Smooth muscle cell (in vitro differentiated cells): ENCODE data around the gene GLDC. TPM values are rescaled to one million over a fixed set of nuclear protein-coding genes. Genes with fewer than 3 reads are reported as not detected.
"Not testable (repeated sequence)": the region's sequence is repeated elsewhere in the genome, so short reads cannot be mapped to it uniquely, and the experiment has no call there.

ENCODE experiments used
- DNase-seq: peaks from one replicate; lab custom pipeline; 2025; ENCODE audit not compliant: unreplicated experiment; lab: John Stamatoyannopoulos, UW
- H2AFZ ChIP-seq: fragments of 200-600 bp; sonication (generic); 2 replicates; pipeline ENCODE4 v1.6.0; 2016; ENCODE audit warnings: antibody characterized with exemption, low read depth, mild to moderate bottlenecking
- H3F3A ChIP-seq: fragments of 200-600 bp; sonication (generic); 2 replicates; pipeline ENCODE4 v1.6.0; 2017; ENCODE audit warnings: antibody characterized with exemption, low read depth
- H3K27ac ChIP-seq: fragments of 200-600 bp; sonication (generic); 2 replicates; pipeline ENCODE4 v1.5.1; 2016; ENCODE audit warnings: low read depth, mild to moderate bottlenecking
- H3K27me3 ChIP-seq: fragments of 200-600 bp; sonication (generic); 2 replicates; pipeline ENCODE4 v1.6.1; 2016; ENCODE audit warnings: low read depth, mild to moderate bottlenecking
- H3K36me3 ChIP-seq: fragments of 200-600 bp; sonication (generic); 2 replicates; pipeline ENCODE4 v1.5.1; 2016; ENCODE audit warnings: low read depth
- H3K4me1 ChIP-seq: fragments of 200-600 bp; sonication (generic); 2 replicates; pipeline ENCODE4 v1.5.1; 2016; ENCODE audit warnings: low read depth
- H3K4me2 ChIP-seq: fragments of 200-600 bp; sonication (generic); 2 replicates; pipeline ENCODE4 v1.6.0; 2016; ENCODE audit warnings: mild to moderate bottlenecking
- H3K4me3 ChIP-seq: fragments of 200-600 bp; sonication (generic); 2 replicates; pipeline ENCODE4 v1.5.1; 2016; ENCODE audit warnings: mild to moderate bottlenecking
- H3K79me2 ChIP-seq: fragments of 200-600 bp; sonication (generic); 2 replicates; pipeline ENCODE4 v1.6.0; 2016; ENCODE audit warnings: low read depth, mild to moderate bottlenecking
- H3K9ac ChIP-seq: fragments of 200-600 bp; sonication (generic); 2 replicates; pipeline ENCODE4 v1.6.0; 2016; ENCODE audit warnings: low read depth
- H3K9me3 ChIP-seq: fragments of 200-600 bp; sonication (generic); replicated peaks from 2 replicates; pipeline ENCODE4 v1.5.1; 2016; ENCODE audit warnings: low read depth
- H4K20me1 ChIP-seq: fragments of 200-600 bp; sonication (generic); 2 replicates; pipeline ENCODE4 v1.6.0; 2016; ENCODE audit warnings: low read depth
- CTCF ChIP-seq: fragments of 200-600 bp; sonication (generic); IDR thresholded peaks from 2 replicates; pipeline ENCODE4 v1.5.1; 2017; ENCODE audit warnings: borderline replicate concordance, mild to moderate bottlenecking, antibody characterized with exemption; ENCODE audit not compliant: insufficient read depth, poor library complexity, severe bottlenecking
- whole genome bisulfite sequencing: methylation state at CpG from one replicate; pipeline ENCODE4 v1.1.7; 2016; ENCODE audit warnings: low lambda C conversion rate; 5-methylcytosine and 5-hydroxymethylcytosine counted together
- polyA plus RNA-seq: library from polyadenylated mRNA; unstranded; fragments of >200 nt; fragmentation: Nextera tagmentation; extraction: Ambion mirVana; gene quantifications from 2 replicates; pipeline ENCODE4 v1.2.1, GENCODE V29; 2016
- total RNA-seq: library from RNA; depleted of rRNA; stranded (reverse); fragments of >200 nt; gene quantifications from 2 replicates; pipeline ENCODE4 v1.2.3, GENCODE V29; 2014

Gene GLDC
- total and polyA plus RNA-seq, 2 experiments from 2014 or later, result 0.13 to 0.45 TPM

- H3K9me3 ChIP-seq, result no peaks in the 10 kb centered on the region
- WGBS, result 94% methylated on average over 7 of the region's 7 CpGs
- no peaks in the 10 kb centered on the region for H3K36me3 ChIP-seq
- H3K27ac ChIP-seq, result no peak overlapping the region
- no peak overlapping the region for H3K4me3 ChIP-seq
- TF ChIP-seq CTCF, result no peak
- no peaks in the 10 kb centered on the region for H3K27me3 ChIP-seq
- H3F3A ChIP-seq, result no peaks in the 10 kb centered on the region
- H3K4me2 ChIP-seq, result no peak overlapping the region
- H3K4me1 ChIP-seq, result no peaks in the 10 kb centered on the region
- no peak overlapping the region for H3K9ac ChIP-seq
- H4K20me1 ChIP-seq, result no peaks in the 10 kb centered on the region
- H3K79me2 ChIP-seq, result no peaks in the 10 kb centered on the region
- no peak overlapping the region for H2AFZ ChIP-seq
- no peak for DNase-seq
These were observed 9.5 kb upstream of the GLDC start for GRCh38 chr9:6655036-6655435.

GRCh38 chr9:6646293-6646636 is 736 bp upstream of the GLDC start:
- Histone ChIP-seq H3K9ac (no peak overlapping the region), H4K20me1 (no peaks in the 10 kb centered on the region), H3K4me1 (no peaks in the 10 kb centered on the region), H3K4me3 (peak overlapping the region; percentile 54), H2AFZ (peak overlapping the region; percentile 8), H3K9me3 (no peaks in the 10 kb centered on the region), H3F3A (no peaks in the 10 kb centered on the region), H3K27ac (no peak overlapping the region), H3K4me2 (peak overlapping the region; percentile 82), H3K27me3 (peaks cover 53% of the 10 kb centered on the region), H3K36me3 (no peaks in the 10 kb centered on the region), H3K79me2 (no peaks in the 10 kb centered on the region)
- 6% methylated on average over 12 of the region's 12 CpGs for WGBS
- TF ChIP-seq CTCF, result no peak
- DNase-seq, result no peak

- whole genome bisulfite sequencing, result 3% methylated on average over 21 of the region's 24 CpGs
- Histone ChIP-seq H3K4me3 (peak overlapping the region; percentile 54), H3K4me2 (peak overlapping the region; percentile 82), H3K27me3 (peaks cover 53% of the 10 kb centered on the region)
- H3K27ac ChIP-seq, H3K36me3 ChIP-seq, H3K79me2 ChIP-seq, DNase-seq, H3K4me1 ChIP-seq, H2AFZ ChIP-seq, H3F3A ChIP-seq, H3K9me3 ChIP-seq, H4K20me1 ChIP-seq, H3K9ac ChIP-seq: not testable (repeated sequence)
These were observed 499 bp downstream of the GLDC start for GRCh38 chr9:6645105-6645354.

- Histone ChIP-seq H3K27ac (no peak overlapping the region), H3K27me3 (peaks cover 53% of the 10 kb centered on the region), H3F3A (no peaks in the 10 kb centered on the region), H4K20me1 (no peaks in the 10 kb centered on the region), H2AFZ (no peak overlapping the region), H3K36me3 (no peaks in the 10 kb centered on the region), H3K4me2 (peak overlapping the region; percentile 82), H3K4me3 (peak overlapping the region; percentile 54), H3K9ac (no peak overlapping the region), H3K9me3 (no peaks in the 10 kb centered on the region), H3K4me1 (peaks cover 3% of the 10 kb centered on the region), H3K79me2 (no peaks in the 10 kb centered on the region)
- DNase-seq, result no peak
- TF ChIP-seq CTCF, result no peak
- WGBS, result 3% methylated on average over 26 of the region's 26 CpGs
These were observed 1.0 kb downstream of the GLDC start for GRCh38 chr9:6644346-6645104.
